Measurements from ENCODE around the gene PPARA.

PPARA gene

GRCh38 chr22:46272762-46273431, 122.6 kb downstream of the PPARA start:
- no CpG with 5 or more reads among the region's 12 CpGs for WGBS, 2 donors (ENCODE audit: extremely low coverage in 2 of 2, insufficient read length in 2 of 2, insufficient replicate concordance in 1 of 2)
- Histone ChIP-seq H3K27ac (replicated peaks; ENCODE audit: low read length) (no peak overlapping the region), H3K36me3 (replicated peaks in 1 of 2; ENCODE audit: control insufficient read depth in 2 of 2, insufficient read depth in 2 of 2, low read length in 2 of 2) (peaks cover 17 to 70% of the 10 kb centered on the region in 2 donors), H3K14ac (ENCODE audit: low read length) (no peak overlapping the region), H4K8ac (ENCODE audit: low read depth, low read length) (no peak overlapping the region), H2BK5ac (ENCODE audit: low read length) (no peak overlapping the region), H3K4me2 (ENCODE audit: insufficient read depth, low read length, poor library complexity, severe bottlenecking) (no peak overlapping the region), H3K4ac (ENCODE audit: low read length) (no peak overlapping the region), H3K23ac (ENCODE audit: low read depth, low read length, poor library complexity) (peak overlapping the region; percentile 61), H3K9me3 (replicated peaks in 1 of 2; ENCODE audit: control insufficient read depth in 2 of 2, insufficient read depth in 1 of 2, low read depth in 1 of 2, low read length in 2 of 2) (peaks cover 1 to 8% of the 10 kb centered on the region in 2 donors), H2BK12ac (ENCODE audit: low read length) (no peak overlapping the region), H3K4me3 (ENCODE audit: low read length in 2 of 2) (no peak overlapping the region), H3K9ac (ENCODE audit: low read depth, low read length, poor library complexity) (no peak overlapping the region), H4K91ac (ENCODE audit: low read depth, low read length, poor library complexity) (no peak overlapping the region), H2BK15ac (ENCODE audit: low read length) (no peak overlapping the region), H3K18ac (ENCODE audit: low read length) (no peak overlapping the region), H3K4me1 (ENCODE audit: control insufficient read depth in 2 of 2, insufficient read depth in 1 of 2, low read depth in 1 of 2, low read length in 2 of 2) (peaks cover 0 to 2% of the 10 kb centered on the region in 2 donors), H3K79me1 (ENCODE audit: low read depth, low read length) (no peaks in the 10 kb centered on the region), H3K27me3 (ENCODE audit: control insufficient read depth in 3 of 3, insufficient read depth in 3 of 3, low read depth in 1 of 3, low read length in 3 of 3) (no peaks in the 10 kb centered on the region), H2AK5ac (ENCODE audit: low read depth, low read length) (peak overlapping the region; percentile 60), H2AFZ (ENCODE audit: low read length) (no peak overlapping the region), H2BK120ac (ENCODE audit: low read depth, low read length) (no peak overlapping the region)
- DNase-seq (ENCODE audit: low spot score): no peak

GRCh38 chr22:46273432-46274148, 123.3 kb downstream of the PPARA start:
- no peak overlapping the region for H3K4ac ChIP-seq (ENCODE audit: low read length)
- no peak overlapping the region for H3K4me2 ChIP-seq (ENCODE audit: insufficient read depth, low read length, poor library complexity, severe bottlenecking)
- no peak overlapping the region for H2BK120ac ChIP-seq (ENCODE audit: low read depth, low read length)
- H3K36me3 ChIP-seq (replicated peaks in 1 of 2; ENCODE audit: control insufficient read depth in 2 of 2, insufficient read depth in 2 of 2, low read length in 2 of 2): peaks cover 21 to 77% of the 10 kb centered on the region in 2 donors
- H3K18ac ChIP-seq (ENCODE audit: low read length): no peak overlapping the region
- H3K9me3 ChIP-seq (replicated peaks in 1 of 2; ENCODE audit: control insufficient read depth in 2 of 2, insufficient read depth in 1 of 2, low read depth in 1 of 2, low read length in 2 of 2): peaks cover 2 to 8% of the 10 kb centered on the region in 2 donors
- H3K4me1 ChIP-seq (ENCODE audit: control insufficient read depth in 2 of 2, insufficient read depth in 1 of 2, low read depth in 1 of 2, low read length in 2 of 2): no peaks in the 10 kb centered on the region
- H3K9ac ChIP-seq (ENCODE audit: low read depth, low read length, poor library complexity): no peak overlapping the region
- H3K14ac ChIP-seq (ENCODE audit: low read length): no peak overlapping the region
- H2AK5ac ChIP-seq (ENCODE audit: low read depth, low read length): no peak overlapping the region
- H3K79me1 ChIP-seq (ENCODE audit: low read depth, low read length): no peaks in the 10 kb centered on the region
- no peak overlapping the region for H2AFZ ChIP-seq (ENCODE audit: low read length)
- WGBS, 2 donors (ENCODE audit: extremely low coverage in 2 of 2, insufficient read length in 2 of 2, insufficient replicate concordance in 1 of 2): no CpG with 5 or more reads among the region's 12 CpGs
- H2BK12ac ChIP-seq (ENCODE audit: low read length): no peak overlapping the region
- no peak for DNase-seq (ENCODE audit: low spot score)
- H3K4me3 ChIP-seq (ENCODE audit: low read length in 2 of 2): peak overlapping the region in 1 of 2 donors; percentile 25
- peak overlapping the region; percentile 61 for H3K23ac ChIP-seq (ENCODE audit: low read depth, low read length, poor library complexity)
- peak overlapping the region; percentile 59 for H2BK5ac ChIP-seq (ENCODE audit: low read length)
- H3K27ac ChIP-seq (replicated peaks; ENCODE audit: low read length): no peak overlapping the region
- H2BK15ac ChIP-seq (ENCODE audit: low read length): no peak overlapping the region
- H3K27me3 ChIP-seq (ENCODE audit: control insufficient read depth in 3 of 3, insufficient read depth in 3 of 3, low read depth in 1 of 3, low read length in 3 of 3): no peaks in the 10 kb centered on the region
- no peak overlapping the region for H4K8ac ChIP-seq (ENCODE audit: low read depth, low read length)
- H4K91ac ChIP-seq (ENCODE audit: low read depth, low read length, poor library complexity): no peak overlapping the region

DNA sequence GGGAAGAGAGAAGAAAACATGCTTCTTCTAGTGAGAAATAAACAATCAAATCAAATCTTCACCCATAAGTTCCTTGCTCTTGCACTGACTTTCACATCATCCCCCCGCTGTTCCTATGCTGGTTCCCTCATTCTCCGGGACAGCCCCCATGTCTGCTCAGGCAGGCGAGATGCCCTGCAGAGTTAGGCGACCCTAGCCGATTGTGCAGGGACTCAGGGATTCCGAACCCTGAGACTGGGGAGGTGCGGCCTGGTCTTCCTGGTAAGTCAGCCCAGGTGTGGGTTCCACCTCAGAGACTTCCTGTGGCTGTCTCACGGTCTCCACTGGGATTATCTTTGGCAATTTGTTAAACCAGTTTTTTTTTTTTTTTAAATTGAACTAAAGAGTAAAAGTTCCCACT, 124.1 kb downstream of the PPARA start:
- Histone ChIP-seq H3K27me3 (ENCODE audit: control insufficient read depth in 3 of 3, insufficient read depth in 3 of 3, low read depth in 1 of 3, low read length in 3 of 3) (no peaks in the 10 kb centered on the region), H3K9me3 (replicated peaks in 1 of 2; ENCODE audit: control insufficient read depth in 2 of 2, insufficient read depth in 1 of 2, low read depth in 1 of 2, low read length in 2 of 2) (peaks cover 2 to 8% of the 10 kb centered on the region in 2 donors), H2BK12ac (ENCODE audit: low read length) (no peak overlapping the region), H3K79me1 (ENCODE audit: low read depth, low read length) (no peaks in the 10 kb centered on the region), H3K4me3 (ENCODE audit: low read length in 2 of 2) (no peak overlapping the region), H3K23ac (ENCODE audit: low read depth, low read length, poor library complexity) (no peak overlapping the region), H3K9ac (ENCODE audit: low read depth, low read length, poor library complexity) (no peak overlapping the region), H2BK15ac (ENCODE audit: low read length) (no peak overlapping the region), H4K91ac (ENCODE audit: low read depth, low read length, poor library complexity) (no peak overlapping the region), H3K4me2 (ENCODE audit: insufficient read depth, low read length, poor library complexity, severe bottlenecking) (no peak overlapping the region), H3K27ac (replicated peaks; ENCODE audit: low read length) (no peak overlapping the region), H2BK5ac (ENCODE audit: low read length) (no peak overlapping the region), H3K36me3 (replicated peaks in 1 of 2; ENCODE audit: control insufficient read depth in 2 of 2, insufficient read depth in 2 of 2, low read length in 2 of 2) (peaks cover 23 to 80% of the 10 kb centered on the region in 2 donors), H3K4me1 (ENCODE audit: control insufficient read depth in 2 of 2, insufficient read depth in 1 of 2, low read depth in 1 of 2, low read length in 2 of 2) (no peaks in the 10 kb centered on the region), H3K4ac (ENCODE audit: low read length) (no peak overlapping the region), H2BK120ac (ENCODE audit: low read depth, low read length) (no peak overlapping the region), H2AFZ (ENCODE audit: low read length) (no peak overlapping the region), H3K18ac (ENCODE audit: low read length) (no peak overlapping the region), H3K14ac (ENCODE audit: low read length) (no peak overlapping the region), H2AK5ac (ENCODE audit: low read depth, low read length) (no peak overlapping the region), H4K8ac (ENCODE audit: low read depth, low read length) (no peak overlapping the region)
- WGBS, 2 donors (ENCODE audit: extremely low coverage in 2 of 2, insufficient read length in 2 of 2, insufficient replicate concordance in 1 of 2): no CpG with 5 or more reads among the region's 8 CpGs
- no peak for DNase-seq (ENCODE audit: low spot score)

- WGBS, 2 donors (ENCODE audit: extremely low coverage in 2 of 2, insufficient read length in 2 of 2, insufficient replicate concordance in 1 of 2): no CpG with 5 or more reads among the region's 3 CpGs
- Histone ChIP-seq H2AFZ (ENCODE audit: low read length) (no peak overlapping the region), H3K18ac (ENCODE audit: low read length) (no peak overlapping the region), H3K23ac (ENCODE audit: low read depth, low read length, poor library complexity) (no peak overlapping the region), H4K91ac (ENCODE audit: low read depth, low read length, poor library complexity) (no peak overlapping the region), H3K27me3 (ENCODE audit: control insufficient read depth in 3 of 3, insufficient read depth in 3 of 3, low read depth in 1 of 3, low read length in 3 of 3) (no peaks in the 10 kb centered on the region), H2BK120ac (ENCODE audit: low read depth, low read length) (no peak overlapping the region), H2BK15ac (ENCODE audit: low read length) (no peak overlapping the region), H3K4me3 (ENCODE audit: low read length in 2 of 2) (no peak overlapping the region), H4K8ac (ENCODE audit: low read depth, low read length) (no peak overlapping the region), H3K4me1 (ENCODE audit: control insufficient read depth in 2 of 2, insufficient read depth in 1 of 2, low read depth in 1 of 2, low read length in 2 of 2) (no peaks in the 10 kb centered on the region), H3K4me2 (ENCODE audit: insufficient read depth, low read length, poor library complexity, severe bottlenecking) (no peak overlapping the region), H2AK5ac (ENCODE audit: low read depth, low read length) (no peak overlapping the region), H3K79me1 (ENCODE audit: low read depth, low read length) (no peaks in the 10 kb centered on the region), H2BK12ac (ENCODE audit: low read length) (no peak overlapping the region), H3K27ac (replicated peaks; ENCODE audit: low read length) (no peak overlapping the region), H3K14ac (ENCODE audit: low read length) (no peak overlapping the region), H3K9me3 (replicated peaks in 1 of 2; ENCODE audit: control insufficient read depth in 2 of 2, insufficient read depth in 1 of 2, low read depth in 1 of 2, low read length in 2 of 2) (peaks cover 2 to 8% of the 10 kb centered on the region in 2 donors), H3K9ac (ENCODE audit: low read depth, low read length, poor library complexity) (no peak overlapping the region), H3K4ac (ENCODE audit: low read length) (no peak overlapping the region), H3K36me3 (replicated peaks in 1 of 2; ENCODE audit: control insufficient read depth in 2 of 2, insufficient read depth in 2 of 2, low read length in 2 of 2) (peaks cover 25 to 87% of the 10 kb centered on the region in 2 donors), H2BK5ac (ENCODE audit: low read length) (no peak overlapping the region)
- DNase-seq (ENCODE audit: low spot score): no peak
Measured at GRCh38 chr22:46275455-46276122, 125.3 kb downstream of the PPARA start.
